ENCODE results near the gene CDYL.

GRCh38 chr6:4987432-4987831, 211.2 kb downstream of the CDYL start:
- TF ChIP-seq CTCF (IDR thresholded peaks at IDR 0.05; ENCODE audit: low read depth, low read length): no peak
- TF ChIP-seq EZH2phosphoT487 (IDR thresholded peaks at IDR 0.05; ENCODE audit: low read depth): no peak

Measured in OCI-LY3 (cell line).